GM12878 (cell line): ENCODE measurements around the gene CNN2. TPM values are rescaled to one million over a fixed set of nuclear protein-coding genes. Genes with fewer than 3 reads are reported as not detected.

ENCODE experiments used
- ATAC-seq: fragments of 200-7000 bp; cut with Tn5 transposase; 3 replicates; pipeline ENCODE4 v1.9.1; 2020; ENCODE audit warnings: mild to moderate bottlenecking, moderate library complexity
- BruUV-seq: library from RNA; stranded (reverse); fragments of 400-500 nt; replicated peaks from 2 replicates; lab custom pipeline; 2021; lab: Mats Ljungman, UMichigan
- CTCF ChIA-PET: fragments of 300-600 bp; sonication (Branson Sonifier 250); formaldehyde crosslinking; extraction: SDS; loops from one replicate; lab custom pipeline; 2021; ENCODE audit warnings: inconsistent platforms; lab: Yijun Ruan, JAX
- POLR2A ChIA-PET: fragments of 350-600 bp; formaldehyde crosslinking; extraction: SDS; loops from one replicate; lab custom pipeline; 2021; ENCODE audit warnings: inconsistent platforms; lab: Charles Lee
- RAD21 ChIA-PET: fragments of 300-600 bp; sonication (Branson Sonifier 250); formaldehyde crosslinking; loops from one replicate; lab custom pipeline; 2023; ENCODE audit warnings: antibody characterized with exemption; ENCODE audit not compliant: unreplicated experiment; lab: Charles Lee
- SMC1A ChIA-PET: fragments of 300-600 bp; sonication (Branson Sonifier 250); formaldehyde crosslinking; loops from one replicate; lab custom pipeline; 2023; ENCODE audit not compliant: unreplicated experiment, uncharacterized antibody; lab: Charles Lee
- DNase-seq: peaks from one replicate; pipeline ENCODE4 v3.0.0-alpha.2; 2011; ENCODE audit warnings: low read depth, low spot score
- FAIRE-seq: peaks from 3 replicates; lab custom pipeline; 2011; peaks lifted over from hg19 to GRCh38; lab: Jason Lieb, UNC
- H2AFZ ChIP-seq: 2 replicates; pipeline ENCODE4 v1.6.0; 2011; ENCODE audit warnings: low read depth, low read length, control low read depth; ENCODE audit not compliant: control insufficient read depth
- H3K27ac ChIP-seq: 2 replicates; pipeline ENCODE4 v1.5.1; 2011; ENCODE audit warnings: control low read depth; ENCODE audit not compliant: control insufficient read depth, insufficient read depth
- H3K27me3 ChIP-seq, 2 experiments: replicated peaks in 1 of 2; 2 replicates each; pipeline versions ENCODE4 v1.6.0 to v1.6.1; 2011; ENCODE audit warnings: low read length in 1 of 2; ENCODE audit not compliant: control insufficient read depth in 2 of 2, insufficient read depth in 2 of 2
- H3K36me3 ChIP-seq, 2 experiments: 2 replicates each; pipeline ENCODE4 v1.5.1; 2011; ENCODE audit warnings: low read length in 1 of 2; ENCODE audit not compliant: control insufficient read depth in 2 of 2, insufficient read depth in 2 of 2
- H3K4me1 ChIP-seq: 2 replicates; pipeline ENCODE4 v1.6.1; 2011; ENCODE audit warnings: mild to moderate bottlenecking, low read length, moderate library complexity, mixed read lengths; ENCODE audit not compliant: control insufficient read depth, insufficient read depth
- H3K4me2 ChIP-seq: 2 replicates; pipeline ENCODE4 v1.6.0; 2011; ENCODE audit warnings: control low read depth; ENCODE audit not compliant: control insufficient read depth, insufficient read depth
- H3K4me3 ChIP-seq: fragments of 200-600 bp; sonication (generic); 2 replicates; pipeline ENCODE4 v1.5.1; 2016
- H3K79me2 ChIP-seq: 2 replicates; pipeline ENCODE4 v1.6.0; 2011; ENCODE audit warnings: low read length; ENCODE audit not compliant: control insufficient read depth, insufficient read depth
- H3K9ac ChIP-seq: 2 replicates; pipeline ENCODE4 v1.8.0; 2011; ENCODE audit warnings: low read length, control low read depth, mixed read lengths; ENCODE audit not compliant: control insufficient read depth, insufficient read depth
- H3K9me3 ChIP-seq: replicated peaks from 3 replicates; pipeline ENCODE4 v1.5.1; 2011; ENCODE audit warnings: mild to moderate bottlenecking, low read length; ENCODE audit not compliant: control insufficient read depth, insufficient read depth
- H4K20me1 ChIP-seq: 2 replicates; pipeline ENCODE4 v1.6.0; 2011; ENCODE audit not compliant: control insufficient read depth, insufficient read depth
- IKZF2 ChIP-seq, 2 experiments: fragments of 450-650 bp; IDR thresholded peaks; 2 replicates each; pipeline ENCODE4 v1.6.1; 2017; ENCODE audit warnings: mild to moderate bottlenecking in 2 of 2, moderate library complexity in 2 of 2
- KLF5 ChIP-seq: fragments of 450-650 bp; IDR thresholded peaks from 2 replicates; pipeline ENCODE4 v1.6.1; 2014; ENCODE audit warnings: mild to moderate bottlenecking; ENCODE audit not compliant: partially characterized antibody
- MYB ChIP-seq: fragments of 150-350 bp; IDR thresholded peaks from 2 replicates; pipeline ENCODE4 v1.6.1; 2014; ENCODE audit warnings: mild to moderate bottlenecking, low read depth, low read length, borderline replicate concordance
- MYC ChIP-seq: IDR thresholded peaks from 2 replicates; pipeline ENCODE4 v1.6.1; 2011; ENCODE audit warnings: mild to moderate bottlenecking, low read length, moderate library complexity, inconsistent platforms; ENCODE audit not compliant: insufficient read depth, insufficient replicate concordance, insufficient read length, severe bottlenecking
- NRF1 ChIP-seq: conservative IDR thresholded peaks from 2 replicates; pipeline ENCODE4 v1.6.1; 2011; ENCODE audit warnings: mild to moderate bottlenecking, low read depth, low read length, improper control_type of control experiment
- POLR2A ChIP-seq: IDR thresholded peaks from 2 replicates; pipeline ENCODE4 v1.6.1; 2011; ENCODE audit warnings: low read depth, mild to moderate bottlenecking, low read length
- POLR2AphosphoS5 ChIP-seq: IDR thresholded peaks from 2 replicates; pipeline ENCODE4 v1.6.1; 2011; ENCODE audit warnings: mild to moderate bottlenecking, low read length, inconsistent platforms
- RAD21 ChIP-seq: IDR thresholded peaks from 2 replicates; pipeline ENCODE4 v1.6.1; 2011; ENCODE audit warnings: mild to moderate bottlenecking, low read depth, low read length, moderate library complexity; ENCODE audit not compliant: insufficient read depth
- SPI1 ChIP-seq: IDR thresholded peaks from 2 replicates; pipeline ENCODE4 v1.6.1; 2011; ENCODE audit warnings: low read depth, mild to moderate bottlenecking, low read length, moderate library complexity, borderline replicate concordance; ENCODE audit not compliant: insufficient read depth
- ZNF217 ChIP-seq: fragments of 450-650 bp; IDR thresholded peaks from 2 replicates; pipeline ENCODE4 v1.6.1; 2017; ENCODE audit warnings: antibody characterized with exemption, mild to moderate bottlenecking
- WGBS: methylation state at CpG from one replicate; pipeline ENCODE4 v1.1.6; 2016; ENCODE audit warnings: low lambda C conversion rate; ENCODE audit not compliant: insufficient replicate concordance, insufficient coverage; ENCODE audit errors: missing lambda C conversion rate; 5-methylcytosine and 5-hydroxymethylcytosine counted together
- in situ Hi-C: fragments of 300-500 bp; cut with MboI; formaldehyde crosslinking; loops from 9 replicates; pipeline ENCODE4 v1.14.3; 2018; ENCODE audit warnings: mixed read lengths
- intact Hi-C: fragments of 100-400 bp; cut with micrococcal nuclease; formaldehyde crosslinking; loops from one replicate; pipeline ENCODE4 v1.14.2; 2022; ENCODE audit not compliant: unreplicated experiment
- polyA plus RNA-seq, 11 experiments: library from polyadenylated mRNA; depleted of rRNA in 4 of 11; unstranded in 6 of 11; stranded (reverse) in 5 of 11; fragments of >200 nt; fragmentation: Nextera tagmentation in 4 of 11; fragmentation: Illumina TruSeq in 1 of 11; extraction: Ambion mirVana in 4 of 11; extraction: Trizol in 1 of 11; gene quantifications; 1 replicate in 1 of 11; 2 replicates in 10 of 11; pipeline versions ENCODE4 v1.2.1 to v1.2.3, GENCODE V29; 2011 to 2016; ENCODE audit warnings: inconsistent platforms in 2 of 11, missing spikeins in 2 of 11, low read depth in 1 of 11
- total RNA-seq, 4 experiments: library from RNA; depleted of rRNA in 3 of 4; stranded (reverse); fragments of >200 nt in 3 of 4; fragmentation: Illumina TruSeq in 1 of 4; extraction: Trizol in 1 of 4; gene quantifications; 2 replicates each; pipeline versions ENCODE4 v1.2.1 to v1.2.3, GENCODE V29; 2013 to 2021
- TF ChIP-seq, protein P1 (sequence below): IDR thresholded peaks from 2 replicates; pipeline ENCODE4 v1.6.1; 2011; ENCODE audit warnings: borderline replicate concordance, low read depth, mild to moderate bottlenecking, moderate library complexity, mixed read lengths, low read length; ENCODE audit not compliant: insufficient read depth; ENCODE audit errors: extremely low read length
- TF ChIP-seq, protein P2 (sequence below): fragments of 450-650 bp; formaldehyde crosslinking; IDR thresholded peaks from 2 replicates; pipeline ENCODE4 v1.4.0; 2022; ENCODE audit warnings: mild to moderate bottlenecking, moderate library complexity
- TF ChIP-seq, protein P3 (sequence below): fragments of 450-650 bp; IDR thresholded peaks from 2 replicates; pipeline ENCODE4 v1.6.1; 2017; ENCODE audit warnings: mild to moderate bottlenecking

Gene CNN2
- total and polyA plus RNA-seq, 10 of the 15 experiments (the other 5 are each of a cell fraction or from before 2014, with no cell fraction given), result 34.7 to 311 (median 172) TPM

DNA sequence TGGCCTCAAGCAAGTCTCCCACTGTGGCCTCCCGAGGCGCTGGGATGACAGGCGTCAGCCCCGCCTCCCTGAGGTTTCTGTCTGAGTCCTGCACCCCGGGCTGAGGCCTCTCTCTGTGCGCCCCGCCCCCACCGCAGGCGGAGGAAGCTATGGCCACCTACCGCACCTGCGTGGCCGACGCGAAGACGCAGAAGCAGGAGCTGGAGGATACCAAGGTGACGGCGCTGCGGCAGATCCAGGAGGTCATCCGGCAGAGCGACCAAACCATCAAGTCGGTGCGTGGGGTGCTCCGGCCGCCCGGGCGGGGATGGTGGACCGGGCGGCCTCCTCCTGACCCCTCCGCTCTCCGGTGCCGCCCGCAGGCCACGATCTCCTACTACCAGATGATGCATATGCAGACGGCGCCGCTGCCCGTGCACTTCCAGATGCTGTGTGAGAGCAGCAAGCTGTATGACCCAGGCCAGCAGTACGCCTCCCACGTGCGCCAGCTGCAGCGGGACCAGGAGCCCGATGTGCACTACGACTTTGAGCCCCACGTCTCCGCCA lies 53.2 kb downstream of the CNN2 start:
- ChIA-PET RAD21 (no interaction called here), SMC1A (no interaction called here), CTCF (no interaction called here), POLR2A (interaction anchor here (0.5 to 1.6 kb wide), 2 partner anchors 12 to 105 kb away, joined by 4 to 5 read pairs; partner anchors contain the start of gene ARHGAP45)
- no peak for ATAC-seq
- peaks cover 7% of the 10 kb centered on the region for H3K79me2 ChIP-seq
- H3K4me3 ChIP-seq, result no peak overlapping the region
- peaks cover 32% of the 10 kb centered on the region for H3K4me1 ChIP-seq
- no peak overlapping the region for H3K9ac ChIP-seq
- BruUV-seq, result no TSS peak
- no peak for FAIRE-seq
- no peak overlapping the region for H3K27ac ChIP-seq
- H3K4me2 ChIP-seq, result no peak overlapping the region
- H3K9me3 ChIP-seq, result no peaks in the 10 kb centered on the region; the same call in 2 of the 3 replicates
- intact Hi-C loops, result no loop called here
- H3K27me3 ChIP-seq, result no peaks in the 10 kb centered on the region
- 95% methylated on average over 39 of the region's 45 CpGs for WGBS
- no peak for DNase-seq
- no peaks in the 10 kb centered on the region; the same call in 1 of the 2 replicates for H4K20me1 ChIP-seq
- peaks cover 23 to 51% of the 10 kb centered on the region in 2 experiments for H3K36me3 ChIP-seq
- in situ Hi-C loops, result no loop called here
- TF ChIP-seq RAD21, result no peak
- no peak for TF ChIP-seq ZNF217
- 0 out of 2 replicates have a peak, but pooled peaks have one; percentile 25 for TF ChIP-seq POLR2AphosphoS5
- TF ChIP-seq KLF5, result no peak
- TF ChIP-seq, protein P1, sequence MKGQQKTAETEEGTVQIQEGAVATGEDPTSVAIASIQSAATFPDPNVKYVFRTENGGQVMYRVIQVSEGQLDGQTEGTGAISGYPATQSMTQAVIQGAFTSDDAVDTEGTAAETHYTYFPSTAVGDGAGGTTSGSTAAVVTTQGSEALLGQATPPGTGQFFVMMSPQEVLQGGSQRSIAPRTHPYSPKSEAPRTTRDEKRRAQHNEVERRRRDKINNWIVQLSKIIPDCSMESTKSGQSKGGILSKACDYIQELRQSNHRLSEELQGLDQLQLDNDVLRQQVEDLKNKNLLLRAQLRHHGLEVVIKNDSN, result no peak
- TF ChIP-seq POLR2A, result peak; percentile 51
- TF ChIP-seq, protein P2, sequence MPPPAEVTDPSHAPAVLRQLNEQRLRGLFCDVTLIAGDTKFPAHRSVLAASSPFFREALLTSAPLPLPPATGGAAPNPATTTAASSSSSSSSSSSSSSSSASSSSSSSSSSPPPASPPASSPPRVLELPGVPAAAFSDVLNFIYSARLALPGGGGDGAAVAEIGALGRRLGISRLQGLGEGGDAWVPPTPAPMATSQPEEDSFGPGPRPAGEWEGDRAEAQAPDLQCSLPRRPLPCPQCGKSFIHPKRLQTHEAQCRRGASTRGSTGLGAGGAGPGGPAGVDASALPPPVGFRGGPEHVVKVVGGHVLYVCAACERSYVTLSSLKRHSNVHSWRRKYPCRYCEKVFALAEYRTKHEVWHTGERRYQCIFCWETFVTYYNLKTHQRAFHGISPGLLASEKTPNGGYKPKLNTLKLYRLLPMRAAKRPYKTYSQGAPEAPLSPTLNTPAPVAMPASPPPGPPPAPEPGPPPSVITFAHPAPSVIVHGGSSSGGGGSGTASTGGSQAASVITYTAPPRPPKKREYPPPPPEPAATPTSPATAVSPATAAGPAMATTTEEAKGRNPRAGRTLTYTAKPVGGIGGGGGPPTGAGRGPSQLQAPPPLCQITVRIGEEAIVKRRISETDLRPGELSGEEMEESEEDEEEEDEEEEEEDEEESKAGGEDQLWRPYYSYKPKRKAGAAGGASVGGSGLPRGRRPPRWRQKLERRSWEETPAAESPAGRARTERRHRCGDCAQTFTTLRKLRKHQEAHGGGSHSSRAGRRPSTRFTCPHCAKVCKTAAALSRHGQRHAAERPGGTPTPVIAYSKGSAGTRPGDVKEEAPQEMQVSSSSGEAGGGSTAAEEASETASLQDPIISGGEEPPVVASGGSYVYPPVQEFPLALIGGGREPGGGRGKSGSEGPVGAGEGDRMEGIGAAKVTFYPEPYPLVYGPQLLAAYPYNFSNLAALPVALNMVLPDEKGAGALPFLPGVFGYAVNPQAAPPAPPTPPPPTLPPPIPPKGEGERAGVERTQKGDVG (CRISPR knock-in tag), result no peak
- no peak for TF ChIP-seq MYC
- TF ChIP-seq NRF1, result no peak
- TF ChIP-seq, protein P3, sequence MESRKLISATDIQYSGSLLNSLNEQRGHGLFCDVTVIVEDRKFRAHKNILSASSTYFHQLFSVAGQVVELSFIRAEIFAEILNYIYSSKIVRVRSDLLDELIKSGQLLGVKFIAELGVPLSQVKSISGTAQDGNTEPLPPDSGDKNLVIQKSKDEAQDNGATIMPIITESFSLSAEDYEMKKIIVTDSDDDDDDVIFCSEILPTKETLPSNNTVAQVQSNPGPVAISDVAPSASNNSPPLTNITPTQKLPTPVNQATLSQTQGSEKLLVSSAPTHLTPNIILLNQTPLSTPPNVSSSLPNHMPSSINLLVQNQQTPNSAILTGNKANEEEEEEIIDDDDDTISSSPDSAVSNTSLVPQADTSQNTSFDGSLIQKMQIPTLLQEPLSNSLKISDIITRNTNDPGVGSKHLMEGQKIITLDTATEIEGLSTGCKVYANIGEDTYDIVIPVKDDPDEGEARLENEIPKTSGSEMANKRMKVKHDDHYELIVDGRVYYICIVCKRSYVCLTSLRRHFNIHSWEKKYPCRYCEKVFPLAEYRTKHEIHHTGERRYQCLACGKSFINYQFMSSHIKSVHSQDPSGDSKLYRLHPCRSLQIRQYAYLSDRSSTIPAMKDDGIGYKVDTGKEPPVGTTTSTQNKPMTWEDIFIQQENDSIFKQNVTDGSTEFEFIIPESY, result no peak
- TF ChIP-seq SPI1, result no peak
- TF ChIP-seq IKZF2 (IDR thresholded peaks at IDR 0.05), result no peak
- no peak for TF ChIP-seq MYB
- no peak overlapping the region for H2AFZ ChIP-seq
